OCI-LY1 (cell line): Measurements from ENCODE around the gene SETDB1.

Experiments
- H2AFZ ChIP-seq: fragments of 200-600 bp; sonication (generic), shearing (Covaris generic); 2 replicates; pipeline ENCODE4 v1.6.0; 2014; ENCODE audit warnings: antibody characterized with exemption, mild to moderate bottlenecking, low read length
- H3F3A ChIP-seq: fragments of 200-600 bp; sonication (generic), shearing (Covaris generic); 2 replicates; pipeline ENCODE4 v1.6.0; 2014; ENCODE audit warnings: mild to moderate bottlenecking, antibody characterized with exemption, low read length, moderate library complexity; ENCODE audit not compliant: insufficient read depth
- H3K27ac ChIP-seq: fragments of 200-600 bp; sonication (generic); 2 replicates; pipeline ENCODE4 v1.5.1; 2014; ENCODE audit warnings: low read length, mixed run types, mild to moderate bottlenecking, low read depth; ENCODE audit not compliant: poor library complexity, severe bottlenecking
- H3K27me3 ChIP-seq: fragments of 200-600 bp; sonication (generic); 2 replicates; pipeline ENCODE4 v1.6.0; 2014; ENCODE audit warnings: antibody characterized with exemption, mild to moderate bottlenecking, low read length, moderate library complexity; ENCODE audit not compliant: insufficient read depth
- H3K36me3 ChIP-seq: fragments of 200-600 bp; sonication (generic); 2 replicates; pipeline ENCODE4 v1.6.1; 2014; ENCODE audit warnings: mild to moderate bottlenecking, antibody characterized with exemption, low read length, moderate library complexity, mixed read lengths; ENCODE audit not compliant: insufficient read depth
- H3K4me1 ChIP-seq: fragments of 200-600 bp; sonication (generic); 2 replicates; pipeline ENCODE4 v1.5.1; 2014; ENCODE audit warnings: mild to moderate bottlenecking, low read length, moderate library complexity; ENCODE audit not compliant: insufficient read depth, severe bottlenecking
- H3K4me2 ChIP-seq: fragments of 200-600 bp; sonication (generic), shearing (Covaris generic); 2 replicates; pipeline ENCODE4 v1.6.1; 2014; ENCODE audit warnings: low read length
- H3K4me3 ChIP-seq: fragments of 200-600 bp; sonication (generic); 2 replicates; pipeline ENCODE4 v1.5.1; 2014; ENCODE audit warnings: low read length, low read depth, mild to moderate bottlenecking, mixed read lengths; ENCODE audit not compliant: poor library complexity, severe bottlenecking
- H3K79me2 ChIP-seq: fragments of 200-600 bp; shearing (Covaris generic); 2 replicates; pipeline ENCODE4 v1.6.1; 2016; ENCODE audit warnings: mixed run types, low read length, mixed read lengths; ENCODE audit not compliant: insufficient read depth
- H3K9ac ChIP-seq: fragments of 200-600 bp; sonication (generic), shearing (Covaris generic); 2 replicates; pipeline ENCODE4 v1.6.1; 2014; ENCODE audit warnings: mild to moderate bottlenecking, low read length, mixed read lengths
- H3K9me2 ChIP-seq: fragments of 200-600 bp; sonication (generic), shearing (Covaris generic); 2 replicates; pipeline ENCODE4 v1.6.1; 2014; ENCODE audit warnings: low read depth, mild to moderate bottlenecking, low read length, mixed read lengths
- H3K9me3 ChIP-seq: fragments of 200-600 bp; shearing (Covaris generic); 2 replicates; pipeline ENCODE4 v1.6.1; 2014; ENCODE audit warnings: low read length, mixed read lengths
- H4K20me1 ChIP-seq: fragments of 200-600 bp; sonication (generic), shearing (Covaris generic); 2 replicates; pipeline ENCODE4 v1.6.0; 2016; ENCODE audit warnings: mild to moderate bottlenecking, low read length; ENCODE audit not compliant: insufficient read depth
- CTCF ChIP-seq: fragments of 200-600 bp; sonication (generic), shearing (Covaris generic); IDR thresholded peaks from 2 replicates; pipeline ENCODE4 v1.5.1; 2017; ENCODE audit warnings: mild to moderate bottlenecking, antibody characterized with exemption, low read length, moderate library complexity, mixed read lengths
- EZH2 ChIP-seq: fragments of 200-600 bp; sonication (generic), shearing (Covaris generic); IDR thresholded peaks from 2 replicates; pipeline ENCODE4 v1.8.0; 2017; ENCODE audit warnings: borderline replicate concordance, mixed run types, mild to moderate bottlenecking, antibody characterized with exemption, low read length, moderate library complexity, mixed read lengths

Gene SETDB1

GRCh38 chr1:150902751-150903150 is 23.4 kb upstream of the SETDB1 start:
- Histone ChIP-seq H3K27me3 (no peaks in the 10 kb centered on the region), H3K9ac (no peak overlapping the region), H3K9me3 (no peaks in the 10 kb centered on the region), H3K4me3 (no peak overlapping the region), H3K4me2 (no peak overlapping the region), H3K36me3 (no peaks in the 10 kb centered on the region), H2AFZ (no peak overlapping the region), H4K20me1 (no peaks in the 10 kb centered on the region), H3K9me2 (no peaks in the 10 kb centered on the region), H3K4me1 (no peaks in the 10 kb centered on the region), H3F3A (no peaks in the 10 kb centered on the region), H3K79me2 (no peaks in the 10 kb centered on the region), H3K27ac (no peak overlapping the region)
- TF ChIP-seq EZH2 = no peak
- no peak for TF ChIP-seq CTCF

- Histone ChIP-seq H3K27ac (no peak overlapping the region), H3K79me2 (no peaks in the 10 kb centered on the region), H3K9ac (no peak overlapping the region), H3F3A (no peaks in the 10 kb centered on the region), H3K4me1 (no peaks in the 10 kb centered on the region), H3K9me3 (peaks cover 6% of the 10 kb centered on the region; the same call in 1 of the 2 replicates), H3K36me3 (no peaks in the 10 kb centered on the region), H3K4me3 (no peak overlapping the region), H3K9me2 (no peaks in the 10 kb centered on the region), H2AFZ (no peak overlapping the region), H4K20me1 (no peaks in the 10 kb centered on the region), H3K27me3 (no peaks in the 10 kb centered on the region), H3K4me2 (no peak overlapping the region)
- TF ChIP-seq CTCF = no peak
- TF ChIP-seq EZH2 = no peak
Observed at GRCh38 chr1:150905301-150905700, 20.9 kb upstream of the SETDB1 start.

- Histone ChIP-seq H4K20me1 (no peaks in the 10 kb centered on the region), H3K9me2 (no peaks in the 10 kb centered on the region), H3K27ac (no peak overlapping the region), H3F3A (no peaks in the 10 kb centered on the region), H2AFZ (no peak overlapping the region), H3K36me3 (no peaks in the 10 kb centered on the region), H3K4me2 (no peak overlapping the region), H3K27me3 (no peaks in the 10 kb centered on the region), H3K9ac (no peak overlapping the region), H3K4me3 (no peak overlapping the region), H3K79me2 (no peaks in the 10 kb centered on the region), H3K4me1 (no peaks in the 10 kb centered on the region), H3K9me3 (peaks cover 6% of the 10 kb centered on the region; the same call in 1 of the 2 replicates)
- no peak for TF ChIP-seq EZH2
- no peak for TF ChIP-seq CTCF
Observed at GRCh38 chr1:150906329-150906728, 19.8 kb upstream of the SETDB1 start.
